HCT116 (cell line): ENCODE results near the gene WDR26. TPM values are rescaled to one million over a fixed set of nuclear protein-coding genes. Genes with fewer than 3 reads are reported as not detected.

Experiments used
- ATAC-seq: fragments of 200-7000 bp; cut with Tn5 transposase; 2 replicates; pipeline ENCODE4 v1.9.1; 2020; ENCODE audit warnings: mild to moderate bottlenecking, moderate library complexity
- BruUV-seq: library from RNA; stranded (reverse); fragments of 400-500 nt; replicated peaks from 2 replicates; lab custom pipeline; 2021; lab: Mats Ljungman, UMichigan
- CTCF ChIA-PET: fragments of 300-600 bp; sonication (Branson Sonifier 250); formaldehyde crosslinking; loops from one replicate; lab custom pipeline; 2021; ENCODE audit warnings: antibody characterized with exemption; lab: Charles Lee
- POLR2A ChIA-PET: fragments of 300-600, 350-600 bp; sonication (Branson Sonifier 250); formaldehyde crosslinking; loops from one replicate; lab custom pipeline; 2021; ENCODE audit warnings: antibody characterized with exemption; lab: Charles Lee
- RAD21 ChIA-PET, 2 experiments: fragments of 300-600 bp; sonication (Branson Sonifier 250); formaldehyde crosslinking; loops; one replicate each; lab custom pipeline; 2023; ENCODE audit warnings: low total read pairs in 2 of 2; ENCODE audit not compliant: uncharacterized antibody in 2 of 2, unreplicated experiment in 2 of 2, low non-redundant PET in 1 of 2; lab: Charles Lee
- DNase-seq: peaks from one replicate; pipeline ENCODE4 v3.0.0-alpha.2; 2010; ENCODE audit warnings: low read depth, low spot score
- H2AFZ ChIP-seq: fragments of 200-600 bp; shearing (Covaris generic), sonication (generic); 2 replicates; pipeline ENCODE4 v1.6.1; 2017; ENCODE audit warnings: low read depth, mixed run types, mixed read lengths, antibody characterized with exemption, low read length; ENCODE audit not compliant: poor library complexity, severe bottlenecking
- H3K27ac ChIP-seq: 2 replicates; pipeline ENCODE4 v1.5.1; 2012; ENCODE audit warnings: low read depth, low read length
- H3K27me3 ChIP-seq: fragments of 200-600 bp; sonication (generic); 2 replicates; pipeline ENCODE4 v1.6.1; 2016; ENCODE audit warnings: mixed run types, low read length, mixed read lengths; ENCODE audit not compliant: insufficient read depth
- H3K36me3 ChIP-seq, 2 experiments: fragments of 200-500 bp in 1 of 2; fragments of 200-600 bp in 1 of 2; sonication (Bioruptor generic) in 1 of 2; sonication (generic) in 1 of 2; 2 replicates each; pipeline versions ENCODE4 v1.5.1 to v1.6.1; 2014 to 2016; ENCODE audit warnings: low read length in 2 of 2, inconsistent platforms in 1 of 2, mixed read lengths in 1 of 2, mixed run types in 1 of 2; ENCODE audit not compliant: insufficient read depth in 2 of 2, control insufficient read depth in 1 of 2
- H3K4me1 ChIP-seq, 2 experiments: fragments of 200-600 bp in 1 of 2; sonication (generic) in 1 of 2; 2 replicates each; pipeline versions ENCODE4 v1.5.1 to v1.6.1; 2012 to 2017; ENCODE audit warnings: low read length in 2 of 2, inconsistent platforms in 1 of 2, mild to moderate bottlenecking in 1 of 2, mixed read lengths in 1 of 2, mixed run types in 1 of 2, moderate library complexity in 1 of 2; ENCODE audit not compliant: insufficient read depth in 2 of 2, control insufficient read depth in 1 of 2
- H3K4me2 ChIP-seq: fragments of 200-600 bp; sonication (generic); 2 replicates; pipeline ENCODE4 v1.6.1; 2017; ENCODE audit warnings: mixed run types, low read length, mixed read lengths
- H3K4me3 ChIP-seq, 2 experiments: fragments of 200-600 bp in 1 of 2; sonication (generic) in 1 of 2; replicated peaks in 1 of 2; 2 replicates each; pipeline ENCODE4 v1.5.1; 2011 to 2016; ENCODE audit warnings: low read length in 2 of 2, control low read depth in 1 of 2, low read depth in 1 of 2, mild to moderate bottlenecking in 1 of 2, mixed read lengths in 1 of 2, mixed run types in 1 of 2
- H3K79me2 ChIP-seq: fragments of 200-600 bp; sonication (generic); 2 replicates; pipeline ENCODE4 v1.6.1; 2017; ENCODE audit warnings: mild to moderate bottlenecking, mixed run types, low read length, moderate library complexity, mixed read lengths; ENCODE audit not compliant: insufficient read depth
- H3K9ac ChIP-seq: fragments of 200-600 bp; sonication (generic); 2 replicates; pipeline ENCODE4 v1.6.1; 2016; ENCODE audit warnings: low read length, mixed read lengths
- H3K9me2 ChIP-seq: fragments of 200-600 bp; sonication (generic), shearing (Covaris generic); 2 replicates; pipeline ENCODE4 v1.6.1; 2017; ENCODE audit warnings: mixed run types, mild to moderate bottlenecking, moderate library complexity; ENCODE audit not compliant: insufficient read depth
- H3K9me3 ChIP-seq, 2 experiments: fragments of 200-500 bp in 1 of 2; fragments of 200-600 bp in 1 of 2; sonication (Bioruptor generic) in 1 of 2; sonication (generic) in 1 of 2; 2 replicates each; pipeline ENCODE4 v1.6.1; 2014 to 2017; ENCODE audit warnings: low read length in 2 of 2, mixed read lengths in 2 of 2, inconsistent platforms in 1 of 2, low read depth in 1 of 2, mild to moderate bottlenecking in 1 of 2, mixed run types in 1 of 2, moderate library complexity in 1 of 2; ENCODE audit not compliant: control insufficient read depth in 1 of 2, insufficient read depth in 1 of 2
- H4K20me1 ChIP-seq: fragments of 200-600 bp; sonication (generic), shearing (Covaris generic); 2 replicates; pipeline ENCODE4 v1.6.1; 2017; ENCODE audit warnings: mixed run types, mild to moderate bottlenecking, moderate library complexity; ENCODE audit not compliant: insufficient read depth
- ATF3 ChIP-seq: IDR thresholded peaks from 2 replicates; pipeline ENCODE4 v1.6.1; 2012
- CBX3 ChIP-seq: IDR thresholded peaks from 2 replicates; pipeline ENCODE4 v1.6.1; 2012; ENCODE audit warnings: low read depth
- CEBPB ChIP-seq: IDR thresholded peaks from 2 replicates; pipeline ENCODE4 v1.6.1; 2012; ENCODE audit warnings: low read depth
- CTCF ChIP-seq, 3 experiments: fragments of 200-600 bp in 1 of 3; sonication (generic) in 1 of 3; IDR thresholded peaks in 2 of 3; conservative IDR thresholded peaks in 1 of 3; 2 replicates each; pipeline ENCODE4 v1.5.1; 2012 to 2017; ENCODE audit warnings: low read depth in 2 of 3, low read length in 2 of 3, antibody characterized with exemption in 1 of 3, borderline replicate concordance in 1 of 3, control low read depth in 1 of 3, mild to moderate bottlenecking in 1 of 3, mixed read lengths in 1 of 3, mixed run types in 1 of 3, moderate library complexity in 1 of 3; ENCODE audit not compliant: insufficient read depth in 1 of 3
- ELF1 ChIP-seq: IDR thresholded peaks from 2 replicates; pipeline ENCODE4 v1.6.1; 2012; ENCODE audit warnings: low read depth, borderline replicate concordance
- EZH2 ChIP-seq: fragments of 200-600 bp; sonication (generic); IDR thresholded peaks from 2 replicates; pipeline ENCODE4 v1.6.1; 2017; ENCODE audit warnings: antibody characterized with exemption, mixed run types
- EZH2phosphoT487 ChIP-seq: fragments of 200-600 bp; IDR thresholded peaks from 2 replicates; pipeline ENCODE4 v1.6.1; 2018; ENCODE audit warnings: antibody characterized with exemption, borderline replicate concordance
- FOSL1 ChIP-seq: IDR thresholded peaks from 2 replicates; pipeline ENCODE4 v1.6.1; 2012; ENCODE audit warnings: low read depth
- JUND ChIP-seq: IDR thresholded peaks from 2 replicates; pipeline ENCODE4 v1.6.1; 2012
- MAX ChIP-seq: IDR thresholded peaks from 2 replicates; pipeline ENCODE4 v1.6.1; 2012
- POLR2AphosphoS5 ChIP-seq: IDR thresholded peaks from 2 replicates; pipeline ENCODE4 v1.6.1; 2011; ENCODE audit warnings: mild to moderate bottlenecking, low read depth, low read length, moderate library complexity
- REST ChIP-seq: IDR thresholded peaks from 2 replicates; pipeline ENCODE4 v1.6.1; 2012; ENCODE audit warnings: low read depth
- SP1 ChIP-seq: IDR thresholded peaks from 2 replicates; pipeline ENCODE4 v1.6.1; 2012; ENCODE audit warnings: low read depth
- SRF ChIP-seq: IDR thresholded peaks from 2 replicates; pipeline ENCODE4 v1.6.1; 2012; ENCODE audit warnings: low read depth
- TCF7L2 ChIP-seq: IDR thresholded peaks from 2 replicates; pipeline ENCODE4 v1.7.0; 2011; ENCODE audit warnings: borderline replicate concordance, inconsistent platforms; ENCODE audit not compliant: insufficient read depth, insufficient read length; ENCODE audit errors: extremely low read depth
- YY1 ChIP-seq: IDR thresholded peaks from 2 replicates; pipeline ENCODE4 v1.6.1; 2011; ENCODE audit warnings: low read length, low read depth, moderate library complexity, mild to moderate bottlenecking; ENCODE audit not compliant: insufficient replicate concordance; ENCODE audit errors: extremely low read depth
- ZBTB33 ChIP-seq: IDR thresholded peaks from 2 replicates; pipeline ENCODE4 v1.6.1; 2011; ENCODE audit warnings: mild to moderate bottlenecking, low read length, moderate library complexity; ENCODE audit not compliant: insufficient replicate concordance; ENCODE audit errors: extremely low read depth
- ZFX ChIP-seq: fragments of 450-650 bp; IDR thresholded peaks from 2 replicates; pipeline ENCODE4 v1.6.1; 2017
- ZNF274 ChIP-seq: fragments of 200-500 bp; sonication (Bioruptor generic); IDR thresholded peaks from 2 replicates; pipeline ENCODE4 v1.6.1; 2014; ENCODE audit warnings: mild to moderate bottlenecking, low read depth, low read length, inconsistent platforms
- intact Hi-C: fragments of 100-400 bp; cut with micrococcal nuclease; formaldehyde crosslinking; loops from 2 replicates; pipeline ENCODE4 v1.10.0; 2022
- total RNA-seq: library from RNA; stranded (reverse); gene quantifications from one replicate; pipeline ENCODE4 v1.2.1, GENCODE V29; 2021; ENCODE audit not compliant: unreplicated experiment

The WDR26 gene
- total RNA-seq, 1 experiment from 2014 or later: 57.2 TPM

GRCh38 chr1:224390517-224390916 is 44.1 kb downstream of the WDR26 start:
- no peaks in the 10 kb centered on the region for H4K20me1 ChIP-seq
- ChIA-PET POLR2A (no interaction called here), RAD21 (no interaction called here), CTCF (no interaction called here)
- H3K36me3 ChIP-seq: peaks cover 44 to 49% of the 10 kb centered on the region in 2 experiments
- TF ChIP-seq MAX (no peak), TCF7L2 (no peak), EZH2phosphoT487 (no peak), REST (no peak), ZFX (no peak), CBX3 (no peak), CTCF (IDR thresholded peaks at IDR 0.05 in 2 of 3, conservative IDR thresholded peaks at IDR 0.05 in 1 of 3; ENCODE audit: borderline replicate concordance in 1 of 3, insufficient read depth in 1 of 3, low read depth in 2 of 3, low read length in 2 of 3) (no peak), YY1 (no peak), CEBPB (no peak), SP1 (no peak), ELF1 (no peak), ATF3 (no peak), SRF (no peak), POLR2AphosphoS5 (no peak), EZH2 (no peak), FOSL1 (no peak), ZNF274 (no peak), JUND (no peak), ZBTB33 (no peak)
- H3K9me3 ChIP-seq: no peaks in the 10 kb centered on the region
- DNase-seq (no peak), ATAC-seq (no peak)
- H3K9me2 ChIP-seq: no peaks in the 10 kb centered on the region
- no peak overlapping the region for H3K27ac ChIP-seq
- no peaks in the 10 kb centered on the region for H3K79me2 ChIP-seq
- no peak overlapping the region for H3K4me2 ChIP-seq
- H3K27me3 ChIP-seq: no peaks in the 10 kb centered on the region
- no peak overlapping the region for H3K4me3 ChIP-seq
- no TSS peak for BruUV-seq
- intact Hi-C loops: no loop called here
- H2AFZ ChIP-seq: no peak overlapping the region
- H3K4me1 ChIP-seq: no peaks in the 10 kb centered on the region
- no peak overlapping the region for H3K9ac ChIP-seq
